GM18873 (cell line): Measurements from ENCODE around the gene CLEC16A.
A peak's percentile ranks its signal among the peaks of the same experiment; 100 is the strongest.

Experiments used
- ATAC-seq: cut with Tn5 transposase; IDR thresholded peaks from one replicate; pipeline ENCODE4 v1.9.1; 2021; ENCODE audit warnings: mild to moderate bottlenecking, moderate library complexity, moderate number of reproducible peaks; ENCODE audit not compliant: unreplicated experiment, low FRiP score

CLEC16A gene

GRCh38 chr16:11051879-11052808 lies 107.8 kb downstream of the CLEC16A start:
- ATAC-seq: peak; percentile 61

GRCh38 chr16:11053916-11054460 lies 109.6 kb downstream of the CLEC16A start:
- ATAC-seq: no peak

- ATAC-seq: no peak
Measured at GRCh38 chr16:11056090-11056992, 112.0 kb downstream of the CLEC16A start.

DNA sequence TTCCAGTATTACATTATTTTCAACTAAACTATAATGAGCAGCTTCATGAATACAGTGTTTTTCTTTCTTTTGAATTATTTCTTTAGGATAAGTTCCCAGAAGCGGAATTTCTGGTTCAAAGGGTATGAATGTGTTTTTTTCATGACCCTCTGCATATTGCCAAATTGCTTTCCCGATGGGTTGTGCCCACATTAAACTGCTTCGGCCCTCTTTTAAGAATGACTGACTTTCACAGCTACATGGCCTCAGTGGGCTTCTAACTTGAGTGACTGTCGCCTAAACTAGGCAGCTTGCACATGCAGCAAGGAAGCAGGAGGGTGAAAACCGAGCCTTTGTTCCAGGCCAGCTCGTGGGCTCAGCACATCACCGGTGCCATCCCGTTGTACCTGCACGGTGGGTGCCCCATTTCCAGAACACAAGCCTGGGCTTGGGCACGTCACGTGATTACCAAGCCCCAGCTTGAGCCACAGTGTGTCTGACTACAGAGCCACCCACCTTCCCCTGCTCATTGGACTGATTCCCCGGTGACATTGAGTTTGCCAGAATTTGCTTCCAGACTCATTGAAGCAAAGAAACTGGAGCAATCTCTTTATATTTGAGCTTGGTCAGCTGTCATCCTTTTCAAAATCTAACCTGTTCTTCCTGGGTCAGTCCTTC lies 112.8 kb downstream of the CLEC16A start:
- no peak for ATAC-seq

DNA sequence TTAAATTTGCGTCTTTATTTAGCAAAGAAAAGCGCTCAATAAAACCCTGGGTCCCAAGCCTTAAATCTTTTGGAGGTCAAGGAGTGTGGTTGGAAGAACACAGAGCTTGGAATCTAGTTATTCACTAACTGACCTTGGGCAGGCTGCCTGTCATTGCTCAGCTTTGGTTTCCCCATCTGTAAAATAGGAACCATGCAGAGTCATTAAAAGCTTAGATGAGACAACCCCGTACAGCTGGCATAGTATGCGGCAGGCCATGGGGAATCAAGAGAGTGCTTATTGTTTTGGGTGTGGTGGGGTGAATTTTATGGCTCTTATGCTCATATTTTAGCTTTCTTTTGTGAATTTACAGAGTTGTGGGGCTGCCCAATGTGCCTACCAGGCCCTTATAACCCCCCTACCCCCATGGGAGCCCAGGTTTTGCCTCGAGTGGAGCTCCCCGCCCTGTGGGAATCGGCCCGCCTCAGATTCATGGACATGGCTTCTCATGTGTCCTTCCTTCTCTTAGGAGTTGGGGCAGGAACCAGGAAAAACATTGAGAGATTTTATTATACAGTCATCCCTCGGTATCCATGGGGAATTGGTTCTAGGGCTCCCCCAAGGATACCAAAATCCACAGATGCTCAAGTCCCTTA lies 113.5 kb downstream of the CLEC16A start:
- ATAC-seq: no peak

DNA sequence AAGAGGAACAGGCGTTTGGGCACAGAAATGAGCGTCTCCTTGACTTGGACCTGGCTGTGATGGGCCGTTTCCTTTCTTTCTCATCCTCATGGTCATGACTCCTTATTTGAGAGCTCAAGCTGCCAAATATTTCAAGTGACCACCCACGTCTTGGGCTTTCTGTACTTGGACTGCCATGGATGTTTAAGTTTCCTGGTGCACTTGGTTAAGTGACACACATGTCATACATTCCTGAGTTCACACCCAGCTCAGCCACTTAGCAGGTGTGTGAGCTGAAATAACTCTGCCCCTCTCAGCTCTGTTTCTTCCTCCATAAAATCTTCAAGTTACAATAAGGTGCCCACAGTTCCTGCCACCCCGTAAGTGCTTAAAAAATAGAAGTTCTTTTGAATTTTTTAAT lies 114.5 kb downstream of the CLEC16A start:
- ATAC-seq: no peak

- no peak for ATAC-seq
Measured at GRCh38 chr16:11059588-11059987, 115.2 kb downstream of the CLEC16A start.

- ATAC-seq: no peak
Measured at GRCh38 chr16:11060364-11060763, 116.0 kb downstream of the CLEC16A start.

DNA sequence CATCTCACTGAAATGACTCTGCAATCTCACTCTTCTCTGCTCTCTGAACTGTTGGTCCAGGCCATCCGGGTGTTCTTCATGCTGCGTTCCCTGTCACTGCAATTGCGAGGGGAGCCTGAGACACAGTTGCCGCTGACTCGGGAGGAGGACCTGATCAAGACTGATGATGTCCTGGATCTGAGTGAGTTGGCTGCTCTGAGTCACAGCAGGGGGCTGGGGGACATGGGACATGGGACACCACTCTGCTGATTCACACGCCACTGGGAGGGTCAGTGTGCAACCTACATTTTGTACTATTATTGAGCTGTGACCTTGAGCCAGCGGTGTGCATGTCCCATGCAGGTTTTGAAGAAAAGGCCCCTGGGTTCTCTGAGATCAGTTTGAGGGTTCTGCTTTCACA lies 116.5 kb downstream of the CLEC16A start:
- no peak for ATAC-seq

DNA sequence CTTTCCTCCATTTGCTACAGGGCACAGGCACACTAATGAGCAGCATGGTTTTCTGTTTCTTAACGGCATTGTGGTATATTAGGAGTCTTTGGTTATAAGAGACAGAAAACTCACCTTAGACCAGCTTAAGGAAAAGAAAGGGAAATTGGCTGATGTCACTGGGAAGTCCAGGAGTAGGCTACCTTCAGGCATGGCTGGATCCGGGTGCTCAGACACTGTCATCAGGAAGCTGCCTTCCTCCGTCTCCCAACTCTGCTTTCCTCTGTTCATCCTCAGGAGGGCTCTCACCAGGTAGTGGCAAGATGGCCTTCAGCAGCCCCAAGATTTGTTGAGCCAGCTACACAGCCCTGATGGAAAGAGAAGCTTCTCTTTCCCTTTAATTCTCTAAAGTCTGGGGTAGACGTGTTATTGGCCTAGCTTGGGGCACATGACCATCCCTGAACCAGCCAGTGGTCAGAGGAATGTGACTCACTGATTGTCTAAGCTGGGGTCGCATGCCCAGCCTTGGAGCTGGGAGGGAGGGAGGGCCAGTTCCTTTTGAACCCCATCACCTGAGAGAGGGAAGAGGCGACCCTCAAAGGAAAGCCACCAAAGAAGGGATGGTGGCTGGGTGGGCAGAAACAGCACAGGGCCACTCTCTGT lies 117.4 kb downstream of the CLEC16A start:
- no peak for ATAC-seq

DNA sequence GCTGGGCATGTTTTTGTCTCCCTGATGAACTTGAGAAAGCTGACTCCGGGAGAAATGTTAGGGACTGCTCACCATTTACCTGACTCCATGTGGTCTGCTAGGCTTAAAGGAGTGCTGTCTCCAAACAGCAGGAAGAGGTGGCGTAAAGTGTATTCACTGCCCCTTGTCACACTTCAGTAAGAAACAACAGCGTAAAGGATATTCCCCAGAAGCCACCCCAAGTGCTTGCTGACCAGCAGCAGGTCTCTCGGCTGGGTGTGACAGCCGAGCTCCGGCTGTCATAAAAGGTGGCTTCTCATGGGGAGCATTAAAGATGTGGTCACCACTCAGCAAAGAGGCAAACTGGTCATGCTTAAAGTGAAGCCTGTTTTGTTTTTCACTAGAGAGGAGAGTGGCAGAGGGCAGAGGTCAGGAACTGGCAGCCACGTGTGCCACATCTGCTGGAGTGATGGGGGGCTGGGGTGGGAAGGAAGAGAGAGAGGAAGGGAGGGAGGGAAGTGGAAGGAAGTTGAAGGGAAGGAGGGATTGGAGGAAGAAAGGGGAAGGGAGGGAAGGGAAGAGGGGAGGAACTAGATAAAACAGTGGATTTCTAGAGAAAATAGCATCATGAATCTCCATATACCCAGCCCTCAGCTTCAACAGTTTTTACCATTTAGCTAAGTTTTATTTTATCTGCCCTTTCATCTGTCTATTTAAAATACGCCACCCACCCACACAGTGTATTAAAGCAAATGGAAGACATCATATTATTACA lies 119.3 kb downstream of the CLEC16A start:
- no peak for ATAC-seq

DNA sequence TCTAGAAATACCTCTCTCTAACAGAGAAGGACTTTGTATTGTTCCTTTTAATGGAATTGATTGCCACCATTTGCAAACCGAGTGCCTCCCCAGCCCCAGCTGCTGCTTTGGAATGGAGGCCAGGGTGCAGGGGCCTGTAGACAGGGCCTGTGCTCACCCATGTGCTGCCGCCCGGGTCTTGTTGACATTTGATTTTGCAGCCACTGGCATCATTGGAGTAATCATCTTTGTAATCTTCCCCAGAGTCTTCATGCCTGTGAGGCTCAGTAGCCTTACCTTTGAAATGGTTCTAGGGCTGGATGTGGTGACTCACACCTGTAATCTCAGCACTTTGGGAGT lies 119.8 kb downstream of the CLEC16A start:
- ATAC-seq: no peak

DNA sequence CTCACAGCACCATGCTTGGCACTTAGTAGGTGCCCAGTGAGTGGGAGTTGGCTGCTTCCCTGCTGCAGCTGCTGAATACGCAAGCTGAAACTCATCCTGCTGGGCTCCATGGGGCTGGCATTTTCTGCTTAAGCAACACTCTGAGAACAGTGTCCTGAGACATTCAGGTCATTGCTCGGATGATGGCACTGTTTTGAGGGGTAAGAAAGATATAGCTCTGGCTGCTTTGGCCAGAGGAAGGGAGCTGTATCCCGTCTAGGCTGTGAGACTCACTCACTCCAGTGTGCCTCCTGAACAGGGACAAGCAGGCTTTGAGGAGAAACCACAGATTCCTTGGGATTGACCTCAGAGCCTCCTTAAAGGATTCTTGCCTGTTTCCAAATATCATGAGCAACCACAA lies 120.5 kb downstream of the CLEC16A start:
- ATAC-seq: no peak

DNA sequence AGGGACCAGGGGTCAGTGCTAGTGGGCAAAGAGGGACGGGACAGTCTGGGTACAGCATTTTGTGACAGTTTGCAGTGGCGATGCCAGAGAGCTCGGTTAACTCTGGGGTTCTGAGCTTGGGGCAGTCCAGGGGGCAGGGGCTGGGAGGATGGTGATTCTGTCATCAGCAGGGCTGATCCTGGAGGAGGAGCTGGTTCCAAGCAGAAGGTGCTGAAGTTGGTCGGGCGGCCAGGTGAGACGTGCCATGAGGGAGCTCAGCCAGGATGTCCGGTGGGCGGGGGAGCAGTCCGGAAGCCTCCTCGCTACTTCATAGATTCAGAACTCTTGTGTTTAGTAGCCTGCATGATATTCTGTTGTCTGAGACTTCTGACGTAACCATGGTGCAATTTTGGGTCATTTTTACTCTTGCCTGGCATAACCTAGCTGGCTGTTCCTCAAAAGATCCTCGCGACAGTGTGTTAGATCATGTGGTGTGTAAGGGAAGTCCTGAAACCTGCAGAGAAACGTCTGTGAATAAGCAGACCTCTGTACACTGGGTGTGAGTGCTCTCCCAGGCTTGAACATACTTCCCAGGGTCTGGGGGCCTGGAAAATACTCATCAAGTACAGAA lies 122.0 kb downstream of the CLEC16A start:
- no peak for ATAC-seq

DNA sequence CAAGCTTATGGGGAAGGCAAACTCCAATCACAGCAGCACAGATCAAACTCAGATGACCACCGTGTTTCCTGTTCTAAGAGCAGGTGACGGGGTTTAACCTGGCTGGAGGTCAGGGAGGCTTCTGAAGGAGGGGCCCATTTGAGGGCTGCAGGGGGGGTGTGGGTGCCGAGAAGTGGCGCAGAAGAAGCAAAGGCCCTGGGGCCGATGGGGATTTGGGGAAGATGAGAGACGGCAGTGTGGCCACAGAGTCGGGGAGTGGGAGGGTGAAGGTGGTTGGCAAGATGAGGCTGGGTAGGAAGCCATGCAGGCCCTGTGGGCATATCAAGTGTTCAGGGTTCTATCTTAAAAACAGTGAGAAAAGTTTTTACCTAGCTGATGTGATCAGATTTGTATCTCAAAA lies 122.9 kb downstream of the CLEC16A start:
- no peak for ATAC-seq

DNA sequence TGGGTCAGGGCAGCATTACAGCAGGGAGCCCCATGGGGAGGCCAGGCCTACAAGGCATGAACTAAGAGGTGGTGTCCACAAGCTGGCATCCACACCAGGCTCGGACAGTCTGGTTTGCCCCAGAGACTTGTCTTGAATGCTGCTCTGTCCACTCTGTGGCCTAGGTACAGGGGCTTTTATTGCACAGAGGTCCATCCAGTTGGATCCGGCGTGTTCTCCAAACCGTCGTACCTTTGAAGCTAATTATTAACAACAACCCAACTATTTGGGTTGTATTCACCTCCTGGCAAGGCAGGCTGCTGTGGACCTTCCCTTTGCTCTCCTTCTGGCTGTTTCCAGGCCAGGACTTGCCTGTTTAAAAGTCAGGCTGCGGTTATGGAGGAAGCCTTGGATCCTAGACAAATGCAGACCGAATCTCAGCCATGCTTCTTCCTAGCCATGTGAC lies 123.4 kb downstream of the CLEC16A start:
- ATAC-seq: no peak

DNA sequence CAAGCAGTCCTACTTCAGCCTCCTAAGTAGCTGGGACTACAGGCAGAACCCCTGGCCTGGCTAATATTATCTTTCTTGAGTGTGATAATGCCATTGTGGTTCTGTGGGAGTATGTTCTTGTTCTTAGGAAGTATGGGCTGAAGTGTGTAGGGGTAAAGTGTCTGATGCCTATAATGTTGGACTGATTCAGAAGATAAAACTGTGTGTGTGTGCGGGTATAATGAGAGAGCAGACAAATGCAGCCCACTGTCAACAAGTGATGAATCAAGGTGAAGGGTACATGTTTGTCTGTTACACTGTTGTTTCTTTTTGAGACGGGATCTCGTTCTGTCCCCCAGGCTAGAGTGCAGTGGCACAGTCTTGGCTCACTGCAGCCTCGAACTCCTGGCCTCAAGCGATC lies 127.5 kb downstream of the CLEC16A start:
- ATAC-seq: no peak

GRCh38 chr16:11072420-11073153 lies 128.2 kb downstream of the CLEC16A start:
- ATAC-seq: no peak
